IPS-NIHi7 (cell line): Measurements from ENCODE around the gene WDR82.
A peak's percentile ranks its signal among the peaks of the same experiment; 100 is the strongest.

ENCODE experiments used
- DNase-seq: peaks from one replicate; pipeline ENCODE4 v3.0.0; 2012; ENCODE audit warnings: mixed read lengths; ENCODE audit errors: extremely low spot score

The WDR82 gene

GRCh38 chr3:52223449-52224408 is 54.7 kb downstream of the WDR82 start:
- no peak for DNase-seq

GRCh38 chr3:52222319-52223221 is 55.9 kb downstream of the WDR82 start:
- DNase-seq = no peak

- DNase-seq = no peak
Observed at GRCh38 chr3:52221563-52222318, 56.7 kb downstream of the WDR82 start.

GRCh38 chr3:52221141-52221562 is 57.3 kb downstream of the WDR82 start:
- no peak for DNase-seq

GRCh38 chr3:52220380-52221026 is 57.9 kb downstream of the WDR82 start:
- DNase-seq = peak; percentile 91

- no peak for DNase-seq
Observed at GRCh38 chr3:52218937-52219650, 59.4 kb downstream of the WDR82 start.

GRCh38 chr3:52218454-52218853 is 60.0 kb downstream of the WDR82 start:
- no peak for DNase-seq

GRCh38 chr3:52218026-52218425 is 60.4 kb downstream of the WDR82 start:
- DNase-seq = no peak

- DNase-seq = no peak
Observed at GRCh38 chr3:52217409-52217805, 61.0 kb downstream of the WDR82 start.

- no peak for DNase-seq
Observed at GRCh38 chr3:52216585-52217408, 61.7 kb downstream of the WDR82 start.

GRCh38 chr3:52215351-52215750 is 63.1 kb downstream of the WDR82 start:
- no peak for DNase-seq

GRCh38 chr3:52213901-52214300 is 64.5 kb downstream of the WDR82 start:
- no peak for DNase-seq

GRCh38 chr3:52213005-52213404 is 65.4 kb downstream of the WDR82 start:
- no peak for DNase-seq

- DNase-seq = no peak
Observed at GRCh38 chr3:52211268-52211891, 67.1 kb downstream of the WDR82 start.

- no peak for DNase-seq
Observed at GRCh38 chr3:52210550-52211046, 67.9 kb downstream of the WDR82 start.

- DNase-seq = no peak
Observed at GRCh38 chr3:52210037-52210436, 68.4 kb downstream of the WDR82 start.

GRCh38 chr3:52208556-52208955 is 69.9 kb downstream of the WDR82 start:
- DNase-seq = no peak

GRCh38 chr3:52205727-52206372 is 72.6 kb downstream of the WDR82 start:
- DNase-seq = no peak
